OCI-LY1 (cell line): ENCODE data around the gene CHMP6.
A peak's percentile ranks its signal among the peaks of the same experiment; 100 is the strongest.

Experiments used
- H2AFZ ChIP-seq: fragments of 200-600 bp; sonication (generic), shearing (Covaris generic); 2 replicates; pipeline ENCODE4 v1.6.0; 2014; ENCODE audit warnings: antibody characterized with exemption, mild to moderate bottlenecking, low read length
- H3F3A ChIP-seq: fragments of 200-600 bp; sonication (generic), shearing (Covaris generic); 2 replicates; pipeline ENCODE4 v1.6.0; 2014; ENCODE audit warnings: mild to moderate bottlenecking, antibody characterized with exemption, low read length, moderate library complexity; ENCODE audit not compliant: insufficient read depth
- H3K27ac ChIP-seq: fragments of 200-600 bp; sonication (generic); 2 replicates; pipeline ENCODE4 v1.5.1; 2014; ENCODE audit warnings: low read length, mixed run types, mild to moderate bottlenecking, low read depth; ENCODE audit not compliant: poor library complexity, severe bottlenecking
- H3K27me3 ChIP-seq: fragments of 200-600 bp; sonication (generic); 2 replicates; pipeline ENCODE4 v1.6.0; 2014; ENCODE audit warnings: antibody characterized with exemption, mild to moderate bottlenecking, low read length, moderate library complexity; ENCODE audit not compliant: insufficient read depth
- H3K36me3 ChIP-seq: fragments of 200-600 bp; sonication (generic); 2 replicates; pipeline ENCODE4 v1.6.1; 2014; ENCODE audit warnings: mild to moderate bottlenecking, antibody characterized with exemption, low read length, moderate library complexity, mixed read lengths; ENCODE audit not compliant: insufficient read depth
- H3K4me1 ChIP-seq: fragments of 200-600 bp; sonication (generic); 2 replicates; pipeline ENCODE4 v1.5.1; 2014; ENCODE audit warnings: mild to moderate bottlenecking, low read length, moderate library complexity; ENCODE audit not compliant: insufficient read depth, severe bottlenecking
- H3K4me2 ChIP-seq: fragments of 200-600 bp; sonication (generic), shearing (Covaris generic); 2 replicates; pipeline ENCODE4 v1.6.1; 2014; ENCODE audit warnings: low read length
- H3K4me3 ChIP-seq: fragments of 200-600 bp; sonication (generic); 2 replicates; pipeline ENCODE4 v1.5.1; 2014; ENCODE audit warnings: low read length, low read depth, mild to moderate bottlenecking, mixed read lengths; ENCODE audit not compliant: poor library complexity, severe bottlenecking
- H3K79me2 ChIP-seq: fragments of 200-600 bp; shearing (Covaris generic); 2 replicates; pipeline ENCODE4 v1.6.1; 2016; ENCODE audit warnings: mixed run types, low read length, mixed read lengths; ENCODE audit not compliant: insufficient read depth
- H3K9ac ChIP-seq: fragments of 200-600 bp; sonication (generic), shearing (Covaris generic); 2 replicates; pipeline ENCODE4 v1.6.1; 2014; ENCODE audit warnings: mild to moderate bottlenecking, low read length, mixed read lengths
- H3K9me2 ChIP-seq: fragments of 200-600 bp; sonication (generic), shearing (Covaris generic); 2 replicates; pipeline ENCODE4 v1.6.1; 2014; ENCODE audit warnings: low read depth, mild to moderate bottlenecking, low read length, mixed read lengths
- H3K9me3 ChIP-seq: fragments of 200-600 bp; shearing (Covaris generic); 2 replicates; pipeline ENCODE4 v1.6.1; 2014; ENCODE audit warnings: low read length, mixed read lengths
- H4K20me1 ChIP-seq: fragments of 200-600 bp; sonication (generic), shearing (Covaris generic); 2 replicates; pipeline ENCODE4 v1.6.0; 2016; ENCODE audit warnings: mild to moderate bottlenecking, low read length; ENCODE audit not compliant: insufficient read depth
- EZH2 ChIP-seq: fragments of 200-600 bp; sonication (generic), shearing (Covaris generic); IDR thresholded peaks from 2 replicates; pipeline ENCODE4 v1.8.0; 2017; ENCODE audit warnings: borderline replicate concordance, mixed run types, mild to moderate bottlenecking, antibody characterized with exemption, low read length, moderate library complexity, mixed read lengths
- TF ChIP-seq, protein P1 (sequence below): fragments of 200-600 bp; sonication (generic), shearing (Covaris generic); IDR thresholded peaks from 2 replicates; pipeline ENCODE4 v1.5.1; 2017; ENCODE audit warnings: mild to moderate bottlenecking, antibody characterized with exemption, low read length, moderate library complexity, mixed read lengths

CHMP6 gene

DNA sequence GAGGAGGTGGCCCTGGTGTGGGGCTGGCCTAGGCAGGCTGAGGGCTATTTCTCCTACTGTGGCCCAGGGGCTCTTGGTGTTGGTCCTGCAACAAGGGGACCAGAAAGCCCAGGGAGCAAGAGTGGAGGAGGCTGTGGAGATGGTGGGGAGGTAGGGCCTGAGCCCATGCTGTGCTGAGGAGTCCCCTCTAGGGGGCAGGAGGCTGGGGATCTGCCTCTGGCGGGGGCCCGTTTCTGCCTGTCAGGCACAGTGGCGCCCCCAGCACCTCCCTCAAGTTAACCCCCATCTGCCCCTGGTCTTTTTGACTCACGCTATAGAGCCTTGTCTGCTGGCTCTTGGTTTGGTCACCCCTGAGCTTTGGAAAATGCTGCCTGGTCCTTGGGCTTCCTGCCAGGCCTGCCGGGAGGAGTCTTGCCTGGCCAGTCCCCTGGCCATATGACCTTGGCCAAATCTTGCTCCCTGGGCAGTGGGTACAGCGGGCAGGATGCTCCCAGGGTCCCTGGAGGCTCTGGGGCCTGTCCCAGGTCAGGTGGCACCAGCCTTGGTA, 49.2 kb downstream of the CHMP6 start:
- no peak for TF ChIP-seq EZH2
- TF ChIP-seq, protein P1, sequence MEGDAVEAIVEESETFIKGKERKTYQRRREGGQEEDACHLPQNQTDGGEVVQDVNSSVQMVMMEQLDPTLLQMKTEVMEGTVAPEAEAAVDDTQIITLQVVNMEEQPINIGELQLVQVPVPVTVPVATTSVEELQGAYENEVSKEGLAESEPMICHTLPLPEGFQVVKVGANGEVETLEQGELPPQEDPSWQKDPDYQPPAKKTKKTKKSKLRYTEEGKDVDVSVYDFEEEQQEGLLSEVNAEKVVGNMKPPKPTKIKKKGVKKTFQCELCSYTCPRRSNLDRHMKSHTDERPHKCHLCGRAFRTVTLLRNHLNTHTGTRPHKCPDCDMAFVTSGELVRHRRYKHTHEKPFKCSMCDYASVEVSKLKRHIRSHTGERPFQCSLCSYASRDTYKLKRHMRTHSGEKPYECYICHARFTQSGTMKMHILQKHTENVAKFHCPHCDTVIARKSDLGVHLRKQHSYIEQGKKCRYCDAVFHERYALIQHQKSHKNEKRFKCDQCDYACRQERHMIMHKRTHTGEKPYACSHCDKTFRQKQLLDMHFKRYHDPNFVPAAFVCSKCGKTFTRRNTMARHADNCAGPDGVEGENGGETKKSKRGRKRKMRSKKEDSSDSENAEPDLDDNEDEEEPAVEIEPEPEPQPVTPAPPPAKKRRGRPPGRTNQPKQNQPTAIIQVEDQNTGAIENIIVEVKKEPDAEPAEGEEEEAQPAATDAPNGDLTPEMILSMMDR, result peak; percentile 48; the same call in 1 of the 2 replicates
- no peak overlapping the region for H3K27ac ChIP-seq
- H3K79me2 ChIP-seq, result no peaks in the 10 kb centered on the region
- H3K9me3 ChIP-seq, result no peaks in the 10 kb centered on the region
- no peaks in the 10 kb centered on the region for H3K9me2 ChIP-seq
- H3F3A ChIP-seq, result no peaks in the 10 kb centered on the region
- no peak overlapping the region for H2AFZ ChIP-seq
- H3K4me1 ChIP-seq, result no peaks in the 10 kb centered on the region
- no peaks in the 10 kb centered on the region for H4K20me1 ChIP-seq
- H3K4me3 ChIP-seq, result no peak overlapping the region
- no peak overlapping the region for H3K4me2 ChIP-seq
- H3K9ac ChIP-seq, result no peak overlapping the region
- peaks cover 12% of the 10 kb centered on the region; the same call in 1 of the 2 replicates for H3K27me3 ChIP-seq
- H3K36me3 ChIP-seq, result no peaks in the 10 kb centered on the region

DNA sequence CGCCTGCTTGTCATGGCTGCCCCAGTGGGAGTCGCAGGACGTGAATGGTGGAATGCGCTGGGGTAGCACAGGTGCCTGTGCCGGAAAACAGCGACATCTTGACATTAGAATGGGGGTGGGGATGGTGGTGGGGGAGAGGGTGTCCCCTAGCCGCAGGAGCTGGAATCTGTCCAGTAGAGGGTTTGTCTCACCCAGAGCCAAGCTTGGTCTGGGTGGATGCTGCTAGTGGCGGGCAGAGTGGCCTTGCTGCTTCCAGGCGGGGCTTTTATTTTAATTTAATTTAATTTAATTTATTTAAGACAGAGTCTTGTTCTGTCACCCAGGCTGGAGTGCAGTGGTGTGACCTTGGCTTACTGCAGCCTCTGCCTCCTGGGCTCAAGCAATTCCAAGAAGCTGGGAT, 51.0 kb downstream of the CHMP6 start:
- Histone ChIP-seq H2AFZ (no peak overlapping the region), H3F3A (no peaks in the 10 kb centered on the region), H3K36me3 (no peaks in the 10 kb centered on the region), H3K9ac (no peak overlapping the region), H3K4me2 (no peak overlapping the region), H3K27ac (no peak overlapping the region), H3K9me2 (no peaks in the 10 kb centered on the region), H3K4me3 (no peak overlapping the region), H3K4me1 (no peaks in the 10 kb centered on the region), H3K27me3 (peaks cover 17% of the 10 kb centered on the region; the same call in 1 of the 2 replicates), H4K20me1 (no peaks in the 10 kb centered on the region), H3K79me2 (no peaks in the 10 kb centered on the region), H3K9me3 (no peaks in the 10 kb centered on the region)
- TF ChIP-seq EZH2, result no peak
- TF ChIP-seq, protein P1, result no peak

DNA sequence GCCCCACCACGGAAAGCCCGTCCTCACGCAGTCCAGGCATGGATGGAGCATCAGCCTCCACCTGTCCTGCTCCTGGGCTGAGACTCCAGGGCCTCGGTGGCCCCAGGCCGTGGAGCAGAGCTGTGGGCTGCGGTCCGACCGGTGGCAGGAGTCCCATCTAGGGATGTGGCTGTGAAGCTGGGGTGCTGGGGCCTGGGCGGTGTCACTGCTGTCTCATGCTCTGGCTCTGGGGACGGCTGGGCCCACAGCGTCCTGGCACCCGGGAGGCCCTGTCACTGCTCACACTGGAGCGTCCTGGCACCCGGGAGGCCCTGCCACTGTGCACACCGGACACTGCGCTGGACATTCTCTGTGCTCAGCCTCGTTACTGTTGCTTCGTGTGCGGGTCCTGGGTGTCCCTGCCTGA, 51.7 kb downstream of the CHMP6 start:
- no peak overlapping the region for H3K27ac ChIP-seq
- H3K4me1 ChIP-seq, result no peaks in the 10 kb centered on the region
- H3F3A ChIP-seq, result no peaks in the 10 kb centered on the region
- no peaks in the 10 kb centered on the region for H3K9me3 ChIP-seq
- H4K20me1 ChIP-seq, result no peaks in the 10 kb centered on the region
- no peak overlapping the region for H3K4me2 ChIP-seq
- no peaks in the 10 kb centered on the region for H3K9me2 ChIP-seq
- no peak overlapping the region for H2AFZ ChIP-seq
- TF ChIP-seq, protein P1, result no peak
- no peak for TF ChIP-seq EZH2
- peaks cover 17% of the 10 kb centered on the region; the same call in 1 of the 2 replicates for H3K27me3 ChIP-seq
- no peaks in the 10 kb centered on the region for H3K36me3 ChIP-seq
- H3K79me2 ChIP-seq, result no peaks in the 10 kb centered on the region
- H3K4me3 ChIP-seq, result no peak overlapping the region
- no peak overlapping the region for H3K9ac ChIP-seq
